EH (cell line): ENCODE measurements around the gene KICS2.
A peak's percentile ranks its signal among the peaks of the same experiment; 100 is the strongest.
"Not testable (repeated sequence)": the region's sequence is repeated elsewhere in the genome, so short reads cannot be mapped to it uniquely, and the experiment has no call there.

Source experiments
- DNase-seq: peaks from one replicate; pipeline ENCODE4 v3.0.0-alpha.2; 2015; ENCODE audit warnings: low read depth

The KICS2 gene

GRCh38 chr12:64216239-64216638 is 5.9 kb downstream of the KICS2 start:
- no peak for DNase-seq

GRCh38 chr12:64212119-64212746 is 9.9 kb downstream of the KICS2 start:
- no peak for DNase-seq

GRCh38 chr12:64207453-64207852 is 14.6 kb downstream of the KICS2 start:
- no peak for DNase-seq

GRCh38 chr12:64205542-64205941 is 16.6 kb downstream of the KICS2 start:
- DNase-seq = no peak

GRCh38 chr12:64203775-64204174 is 18.3 kb downstream of the KICS2 start:
- no peak for DNase-seq

GRCh38 chr12:64203036-64203435 is 19.1 kb downstream of the KICS2 start:
- no peak for DNase-seq

GRCh38 chr12:64195841-64196240 is 26.3 kb downstream of the KICS2 start:
- DNase-seq = not testable (repeated sequence)

GRCh38 chr12:64194333-64195149 is 27.6 kb downstream of the KICS2 start:
- no peak for DNase-seq

GRCh38 chr12:64193931-64194330 is 28.2 kb downstream of the KICS2 start:
- DNase-seq = no peak

- DNase-seq = no peak
Measured at GRCh38 chr12:64192644-64193444, 29.3 kb downstream of the KICS2 start.

GRCh38 chr12:64190140-64190539 is 32.0 kb downstream of the KICS2 start:
- no peak for DNase-seq

GRCh38 chr12:64189530-64189929 is 32.6 kb downstream of the KICS2 start:
- DNase-seq = no peak

GRCh38 chr12:64187794-64188193 is 34.3 kb downstream of the KICS2 start:
- DNase-seq = no peak

- DNase-seq = peak; percentile 82
Measured at GRCh38 chr12:64187370-64187769, 34.7 kb downstream of the KICS2 start.

GRCh38 chr12:64186789-64187188 is 35.3 kb downstream of the KICS2 start:
- DNase-seq = peak; percentile 49

GRCh38 chr12:64184216-64184615 is 37.9 kb downstream of the KICS2 start:
- peak; percentile 43 for DNase-seq

GRCh38 chr12:64181430-64182291 is 40.4 kb downstream of the KICS2 start:
- peak; percentile 98 for DNase-seq

- peak; percentile 90 for DNase-seq
Measured at GRCh38 chr12:64180951-64181350, 41.1 kb downstream of the KICS2 start.

GRCh38 chr12:64178122-64178521 is 44.0 kb downstream of the KICS2 start:
- peak; percentile 88 for DNase-seq

GRCh38 chr12:64177001-64177400 is 45.1 kb downstream of the KICS2 start:
- no peak for DNase-seq

- peak; percentile 28 for DNase-seq
Measured at GRCh38 chr12:64175254-64175945, 46.7 kb downstream of the KICS2 start.
